Panc1 (cell line): Measurements from ENCODE around the gene CAPN2. TPM values are rescaled to one million over a fixed set of nuclear protein-coding genes. Genes with fewer than 3 reads are reported as not detected.

ENCODE experiments used
- ATAC-seq: fragments of 200-7000 bp; cut with Tn5 transposase; 2 replicates; pipeline ENCODE4 v1.9.1; 2020; ENCODE audit warnings: mild to moderate bottlenecking, moderate library complexity
- BruUV-seq: library from RNA; stranded (reverse); fragments of 400-500 nt; replicated peaks from 2 replicates; lab custom pipeline; 2021; lab: Mats Ljungman, UMichigan
- CTCF ChIA-PET: fragments of 300-600 bp; sonication (Branson Sonifier 250); formaldehyde crosslinking; loops from one replicate; lab custom pipeline; 2022; ENCODE audit warnings: antibody characterized with exemption; lab: Charles Lee
- POLR2A ChIA-PET: fragments of 300-600 bp; sonication (Branson Sonifier 250); formaldehyde crosslinking; loops from one replicate; lab custom pipeline; 2022; ENCODE audit warnings: antibody characterized with exemption; lab: Charles Lee
- DNase-seq: peaks from one replicate; pipeline ENCODE4 v3.0.0-alpha.2; 2010; ENCODE audit warnings: low read depth, low spot score
- H3K27ac ChIP-seq: 2 replicates; pipeline ENCODE4 v1.5.1; 2011; ENCODE audit warnings: mild to moderate bottlenecking, low read length, inconsistent platforms
- H3K27me3 ChIP-seq: fragments of 200-500 bp; sonication (Bioruptor generic); 2 replicates; pipeline ENCODE4 v1.6.0; 2014; ENCODE audit warnings: low read length, inconsistent platforms; ENCODE audit not compliant: control insufficient read depth, insufficient read depth
- H3K36me3 ChIP-seq: fragments of 200-500 bp; sonication (Bioruptor generic); 2 replicates; pipeline ENCODE4 v1.5.1; 2014; ENCODE audit warnings: inconsistent platforms, mild to moderate bottlenecking, low read length, moderate library complexity; ENCODE audit not compliant: control insufficient read depth, insufficient read depth
- H3K4me1 ChIP-seq: 2 replicates; pipeline ENCODE4 v1.5.1; 2011; ENCODE audit warnings: inconsistent platforms, mild to moderate bottlenecking, low read length, moderate library complexity; ENCODE audit not compliant: control insufficient read depth, insufficient read depth
- H3K4me3 ChIP-seq, 2 experiments: 2 replicates each; pipeline ENCODE4 v1.5.1; 2011 to 2012; ENCODE audit warnings: low read depth in 2 of 2, low read length in 2 of 2, mild to moderate bottlenecking in 2 of 2, inconsistent platforms in 1 of 2, moderate library complexity in 1 of 2
- H3K9me3 ChIP-seq: fragments of 200-500 bp; sonication (Bioruptor generic); 2 replicates; pipeline ENCODE4 v1.5.1; 2014; ENCODE audit warnings: low read depth, mild to moderate bottlenecking, inconsistent platforms, low read length, moderate library complexity; ENCODE audit not compliant: control insufficient read depth, insufficient read depth
- CTCF ChIP-seq: fragments of 450-650 bp; IDR thresholded peaks from 2 replicates; pipeline ENCODE4 v1.5.1; 2017; ENCODE audit warnings: mild to moderate bottlenecking
- POLR2AphosphoS5 ChIP-seq: IDR thresholded peaks from 2 replicates; pipeline ENCODE4 v1.6.1; 2012; ENCODE audit warnings: mild to moderate bottlenecking, low read depth, low read length, moderate library complexity
- REST ChIP-seq, 2 experiments: IDR thresholded peaks; 2 replicates each; pipeline ENCODE4 v1.6.1; 2011 to 2012; ENCODE audit warnings: low read depth in 2 of 2, control low read depth in 1 of 2, low read length in 1 of 2, mild to moderate bottlenecking in 1 of 2, moderate library complexity in 1 of 2; ENCODE audit not compliant: insufficient read depth in 1 of 2
- SIN3A ChIP-seq: IDR thresholded peaks from 2 replicates; pipeline ENCODE4 v1.6.1; 2012; ENCODE audit warnings: low read depth, mild to moderate bottlenecking, low read length, moderate library complexity, borderline replicate concordance; ENCODE audit not compliant: insufficient read depth
- TCF7L2 ChIP-seq: IDR thresholded peaks from 2 replicates; pipeline ENCODE4 v1.6.1; 2011; ENCODE audit warnings: mild to moderate bottlenecking, low read depth, low read length, inconsistent platforms
- in situ Hi-C: cut with HindIII; loops from 2 replicates; pipeline ENCODE4 v1.10.0; 2016; ENCODE audit warnings: low sequenced_read_pairs, low pct_unique_long_range_greater_than_20kb
- intact Hi-C: fragments of 100-400 bp; cut with micrococcal nuclease; formaldehyde crosslinking; loops from one replicate; pipeline ENCODE4 v1.10.0; 2022; ENCODE audit not compliant: unreplicated experiment
- total RNA-seq: library from RNA; stranded (reverse); gene quantifications from one replicate; pipeline ENCODE4 v1.2.1, GENCODE V29; 2021; ENCODE audit not compliant: unreplicated experiment

Gene CAPN2
- total RNA-seq, 1 experiment from 2014 or later: 171 TPM

- no TSS peak for BruUV-seq
- in situ Hi-C loops: no loop called here
- intact Hi-C loops: no loop called here
- ATAC-seq (no peak), DNase-seq (no peak)
- Histone ChIP-seq H3K27me3 (no peaks in the 10 kb centered on the region), H3K27ac (no peak overlapping the region), H3K36me3 (peaks cover 40% of the 10 kb centered on the region), H3K4me1 (peaks cover 14% of the 10 kb centered on the region), H3K4me3 (no peak overlapping the region), H3K9me3 (no peaks in the 10 kb centered on the region)
- TF ChIP-seq POLR2AphosphoS5 (no peak), REST (IDR thresholded peaks at IDR 0.05; ENCODE audit: insufficient read depth in 1 of 2, low read depth in 2 of 2, low read length in 1 of 2) (no peak), CTCF (no peak)
- CTCF ChIA-PET: no interaction called here
- POLR2A ChIA-PET: no interaction called here
Measured at GRCh38 chr1:223751696-223752095, 39.4 kb downstream of the CAPN2 start.

DNA sequence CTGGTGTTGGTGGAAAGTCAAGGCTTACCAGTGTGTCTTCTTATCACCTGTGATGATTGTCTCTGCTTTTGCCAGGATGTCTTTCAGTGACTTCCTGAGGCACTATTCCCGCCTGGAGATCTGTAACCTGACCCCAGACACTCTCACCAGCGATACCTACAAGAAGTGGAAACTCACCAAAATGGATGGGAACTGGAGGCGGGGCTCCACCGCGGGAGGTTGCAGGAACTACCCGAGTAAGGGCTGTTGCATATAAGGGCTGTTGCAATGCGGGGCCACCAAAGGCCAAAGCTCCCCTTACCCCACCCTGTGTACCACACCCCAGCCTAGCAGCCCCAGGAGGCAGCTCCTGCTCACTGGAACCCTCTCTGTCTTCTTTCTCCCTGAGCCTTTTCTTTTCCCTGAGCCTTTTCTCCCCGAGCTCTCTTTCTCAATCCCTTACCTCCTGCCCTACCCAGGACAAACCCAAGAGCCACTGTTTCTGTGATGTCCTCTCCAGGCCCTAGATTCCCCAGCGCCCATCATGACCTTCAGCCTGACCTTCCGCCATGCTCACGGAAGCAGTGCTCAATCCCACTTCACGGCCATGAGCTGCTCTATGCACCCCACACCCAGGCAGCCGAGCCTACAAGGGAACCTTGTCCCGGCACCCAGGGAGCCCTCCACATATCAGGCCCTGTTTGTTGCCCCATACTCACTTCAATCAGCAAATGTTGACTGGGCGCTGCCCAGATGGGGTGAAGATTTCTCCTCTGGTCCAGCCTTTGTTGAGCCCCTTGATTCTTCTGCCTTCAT, 40.6 kb downstream of the CAPN2 start:
- POLR2A ChIA-PET: no interaction called here
- no peak for TF ChIP-seq CTCF
- TF ChIP-seq TCF7L2: no peak
- TF ChIP-seq SIN3A: no peak
- TF ChIP-seq POLR2AphosphoS5: no peak
- no peak for TF ChIP-seq REST (IDR thresholded peaks at IDR 0.05; ENCODE audit: insufficient read depth in 1 of 2, low read depth in 2 of 2, low read length in 1 of 2)
- no peaks in the 10 kb centered on the region for H3K9me3 ChIP-seq
- H3K36me3 ChIP-seq: peaks cover 34% of the 10 kb centered on the region
- H3K4me1 ChIP-seq: peaks cover 7% of the 10 kb centered on the region
- no TSS peak for BruUV-seq
- DNase-seq (no peak), ATAC-seq (no peak)
- in situ Hi-C loops (no loop called here), intact Hi-C loops (no loop called here)
- H3K27ac ChIP-seq: no peak overlapping the region
- H3K27me3 ChIP-seq: no peaks in the 10 kb centered on the region
- H3K4me3 ChIP-seq: no peak overlapping the region
- CTCF ChIA-PET: no interaction called here
